Ramos (cell line): ENCODE data around the gene PRKAR1A.

Experiments used
- in situ Hi-C: fragments of 300-500 bp; cut with MboI; formaldehyde crosslinking; loops from one replicate; pipeline ENCODE4 v1.14.3; 2022; ENCODE audit warnings: low sequenced_read_pairs; ENCODE audit not compliant: unreplicated experiment

PRKAR1A gene

GRCh38 chr17:68512247-68512959 lies at the start of gene PRKAR1A:
Gene PRKAR1A (plus strand): TSS chr17:68512430. CDS start chr17:68515400, 2,970 bp downstream.
- in situ Hi-C loops, result no loop called here

- in situ Hi-C loops, result loop anchor here (10.0 to 25.0 kb wide), 3 partner anchors 289 to 651 kb away; no protein-coding TSS in a partner anchor
These were observed 48.8 kb upstream of the PRKAR1A start for GRCh38 chr17:68463211-68464019.

GRCh38 chr17:68468334-68468733 lies 43.9 kb upstream of the PRKAR1A start:
- in situ Hi-C loops, result loop anchor here (10.0 to 25.0 kb wide), 3 partner anchors 294 to 656 kb away; no protein-coding TSS in a partner anchor

- in situ Hi-C loops, result loop anchor here (10.0 to 25.0 kb wide), 3 partner anchors 294 to 656 kb away; no protein-coding TSS in a partner anchor
These were observed 43.4 kb upstream of the PRKAR1A start for GRCh38 chr17:68468788-68469187.

- in situ Hi-C loops, result loop anchor here (25.0 kb wide), 1 partner anchor 659 kb away; no protein-coding TSS in a partner anchor
These were observed 41.3 kb upstream of the PRKAR1A start for GRCh38 chr17:68470961-68471360.

GRCh38 chr17:68480885-68481284 lies 31.3 kb upstream of the PRKAR1A start:
- in situ Hi-C loops, result loop anchor here (25.0 kb wide), 1 partner anchor 1119 kb away; the partner anchor contains the start of gene PSMD12

- in situ Hi-C loops, result loop anchor here (25.0 kb wide), 1 partner anchor 1120 kb away; the partner anchor contains the start of gene PSMD12
These were observed 29.6 kb upstream of the PRKAR1A start for GRCh38 chr17:68482576-68483041.

GRCh38 chr17:68484458-68484857 lies 27.8 kb upstream of the PRKAR1A start:
- in situ Hi-C loops, result loop anchor here (25.0 kb wide), 1 partner anchor 1122 kb away; the partner anchor contains the start of gene PSMD12

- in situ Hi-C loops, result loop anchor here (25.0 kb wide), 1 partner anchor 1128 kb away; the partner anchor contains the start of gene PSMD12
These were observed 22.3 kb upstream of the PRKAR1A start for GRCh38 chr17:68489919-68490318.

GRCh38 chr17:68491381-68492231 lies 20.6 kb upstream of the PRKAR1A start:
- in situ Hi-C loops, result loop anchor here (25.0 kb wide), 1 partner anchor 1129 kb away; the partner anchor contains the start of gene PSMD12

- in situ Hi-C loops, result loop anchor here (25.0 kb wide), 1 partner anchor 1130 kb away; the partner anchor contains the start of gene PSMD12
These were observed 19.7 kb upstream of the PRKAR1A start for GRCh38 chr17:68492394-68493054.

- in situ Hi-C loops, result loop anchor here (25.0 kb wide), 1 partner anchor 1133 kb away; the partner anchor contains the start of gene PSMD12
These were observed 17.1 kb upstream of the PRKAR1A start for GRCh38 chr17:68495081-68495480.

- in situ Hi-C loops, result loop anchor here (25.0 kb wide), 1 partner anchor 1136 kb away; the partner anchor contains the start of gene PSMD12
These were observed 14.3 kb upstream of the PRKAR1A start for GRCh38 chr17:68497885-68498319.

GRCh38 chr17:68498479-68499326 lies 13.5 kb upstream of the PRKAR1A start:
- in situ Hi-C loops, result loop anchor here (25.0 kb wide), 1 partner anchor 1136 kb away; the partner anchor contains the start of gene PSMD12

- in situ Hi-C loops, result loop anchor here (25.0 kb wide), 1 partner anchor 1137 kb away; the partner anchor contains the start of gene PSMD12
These were observed 12.6 kb upstream of the PRKAR1A start for GRCh38 chr17:68499587-68499986.

- in situ Hi-C loops, result no loop called here
These were observed 11.2 kb upstream of the PRKAR1A start for GRCh38 chr17:68501074-68501473.

- in situ Hi-C loops, result no loop called here
These were observed 6.3 kb upstream of the PRKAR1A start for GRCh38 chr17:68505951-68506350.

GRCh38 chr17:68507576-68507975 lies 4.7 kb upstream of the PRKAR1A start:
- in situ Hi-C loops, result no loop called here
